HTR-8/SVneo (cell line): ENCODE measurements around the gene POU6F2.

Source experiments
- DNase-seq: peaks from one replicate; pipeline ENCODE4 v3.0.0; 2011; ENCODE audit warnings: low spot score, mixed read lengths; ENCODE audit not compliant: insufficient read length
- FAIRE-seq: peaks from 2 replicates; lab custom pipeline; 2011; peaks lifted over from hg19 to GRCh38; lab: Jason Lieb, UNC

The POU6F2 gene

GRCh38 chr7:39056153-39056552 is 78.4 kb downstream of the POU6F2 start:
- FAIRE-seq = no peak
- DNase-seq = no peak

GRCh38 chr7:39062811-39063210 is 85.1 kb downstream of the POU6F2 start:
- FAIRE-seq = no peak
- DNase-seq = no peak

GRCh38 chr7:39069031-39069430 is 91.3 kb downstream of the POU6F2 start:
- FAIRE-seq (no peak), DNase-seq (no peak)

DNA sequence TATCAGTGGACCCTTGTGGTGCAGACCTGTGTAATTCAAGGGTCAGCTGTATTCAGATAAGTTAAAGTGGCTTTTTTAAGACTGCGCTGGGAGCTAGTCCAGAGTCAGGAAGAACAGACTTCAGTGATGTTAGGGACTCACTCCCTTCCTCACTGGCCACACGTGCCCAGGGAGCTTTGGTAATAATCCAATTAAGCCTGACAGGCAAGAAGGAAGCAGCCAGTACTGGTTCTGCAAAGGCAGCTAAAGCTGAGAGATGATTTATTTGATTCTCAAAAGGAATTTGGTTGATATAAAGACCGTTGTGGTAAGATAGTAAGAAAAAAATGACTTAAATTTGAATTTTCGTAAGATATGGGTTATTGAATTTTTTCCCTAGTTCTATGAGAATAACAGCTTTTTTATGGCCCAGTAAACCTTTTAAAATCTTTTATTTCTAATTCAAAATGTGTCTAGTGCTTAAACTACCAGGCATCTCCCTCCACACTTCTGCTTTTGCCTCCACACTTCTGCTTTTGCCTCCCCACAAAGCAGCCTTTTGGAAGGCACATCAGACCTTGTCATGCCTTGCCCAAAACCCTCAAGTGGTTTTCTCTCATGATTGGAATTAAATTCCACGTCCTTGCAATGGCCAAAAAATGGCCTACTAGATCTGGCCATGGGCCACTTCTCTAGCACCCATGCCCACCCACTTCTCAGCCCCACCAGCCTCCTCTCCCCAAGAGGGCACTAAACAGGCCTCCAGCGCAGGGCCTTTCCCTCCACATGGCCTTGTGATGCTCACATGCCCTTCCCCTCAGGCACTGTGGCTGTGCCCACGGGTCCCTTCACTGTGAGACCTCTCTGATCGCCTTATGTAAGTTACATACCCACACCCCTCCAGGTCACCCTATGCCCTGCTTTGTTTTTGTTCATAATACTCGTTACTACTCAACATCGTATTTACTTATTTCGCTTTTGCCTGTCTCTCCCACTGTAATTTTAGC is 92.5 kb downstream of the POU6F2 start:
- DNase-seq = no peak
- FAIRE-seq = no peak

GRCh38 chr7:39071116-39071515 is 93.4 kb downstream of the POU6F2 start:
- no peak for FAIRE-seq
- no peak for DNase-seq

DNA sequence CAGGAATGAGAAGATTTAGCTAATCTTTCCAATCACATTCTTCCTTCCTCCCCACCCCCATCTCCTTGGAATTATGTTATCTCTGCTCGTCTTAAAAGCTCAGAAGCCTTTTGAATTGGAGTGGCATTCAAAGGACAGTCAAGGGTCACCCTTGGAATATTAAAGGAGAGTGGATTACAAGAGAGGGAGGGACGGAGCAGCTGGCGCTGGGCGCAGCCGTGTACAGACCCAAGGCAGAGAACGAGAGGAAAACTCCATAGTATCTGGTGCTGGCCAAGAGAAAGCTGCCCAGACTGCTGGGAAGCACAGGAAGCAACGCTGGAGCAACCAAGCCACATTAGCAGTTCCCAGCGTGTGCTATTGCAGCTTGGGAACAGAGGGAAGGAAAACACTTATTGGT is 95.7 kb downstream of the POU6F2 start:
- FAIRE-seq (no peak), DNase-seq (no peak)

- FAIRE-seq (no peak), DNase-seq (no peak)
Observed at GRCh38 chr7:39075210-39075609, 97.5 kb downstream of the POU6F2 start.

DNA sequence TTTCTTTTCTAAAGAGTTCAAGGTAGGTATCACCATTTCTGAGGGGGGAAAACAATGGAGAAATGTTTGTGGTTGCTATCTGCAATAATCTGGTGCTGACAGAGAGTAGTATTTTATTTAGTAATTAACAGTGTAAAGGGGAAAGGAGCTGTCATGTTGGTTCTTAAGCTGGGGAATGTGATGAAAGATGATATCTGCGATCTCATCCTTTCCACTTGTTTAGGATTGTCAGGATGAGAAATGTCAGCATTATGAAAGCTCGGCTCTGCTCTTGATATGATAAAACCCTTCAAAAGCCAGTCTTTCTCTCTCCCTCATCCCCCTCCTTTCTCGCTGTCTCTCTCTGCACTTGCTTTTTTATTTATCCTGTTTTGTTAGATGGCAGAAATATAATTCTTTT is 106.1 kb downstream of the POU6F2 start:
- DNase-seq (no peak), FAIRE-seq (no peak)

DNA sequence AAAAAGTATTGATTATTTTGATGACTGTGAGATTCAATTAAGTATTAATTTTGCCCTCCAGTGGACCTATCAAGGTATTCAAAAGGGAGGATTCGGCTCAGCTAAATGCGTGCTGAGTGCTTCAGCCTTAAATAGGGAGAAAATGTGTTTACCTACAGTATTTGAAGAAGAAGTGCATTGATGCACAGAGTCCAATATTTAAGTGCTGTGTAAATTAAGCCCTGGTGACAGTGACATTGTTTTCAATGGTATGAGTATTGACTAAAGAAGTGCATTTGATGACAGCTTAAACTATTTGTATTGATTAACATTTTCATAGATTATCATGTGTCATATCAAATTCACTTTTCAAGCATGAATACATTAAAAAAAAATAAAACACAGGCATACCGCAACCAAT is 106.6 kb downstream of the POU6F2 start:
- FAIRE-seq (no peak), DNase-seq (no peak)

DNA sequence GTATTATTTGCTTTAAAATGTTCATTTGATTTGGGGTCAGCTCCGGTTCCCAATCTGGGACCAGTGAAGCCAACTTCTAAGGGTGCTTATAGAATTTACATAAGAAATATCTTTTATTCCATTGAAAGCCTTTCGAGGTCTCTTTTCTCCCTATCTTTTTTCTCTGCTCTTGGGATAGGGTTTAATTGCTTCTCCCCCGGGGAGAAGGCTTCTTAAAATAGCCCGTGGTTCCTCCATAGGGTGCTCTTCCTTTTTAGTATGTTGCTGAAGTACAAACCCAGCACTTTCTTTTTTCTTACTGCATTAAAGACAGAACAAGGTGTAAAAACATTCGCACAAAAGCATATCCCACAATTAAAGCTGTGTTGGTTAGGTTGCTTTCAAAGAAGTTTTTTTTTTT is 107.5 kb downstream of the POU6F2 start:
- FAIRE-seq (no peak), DNase-seq (no peak)

DNA sequence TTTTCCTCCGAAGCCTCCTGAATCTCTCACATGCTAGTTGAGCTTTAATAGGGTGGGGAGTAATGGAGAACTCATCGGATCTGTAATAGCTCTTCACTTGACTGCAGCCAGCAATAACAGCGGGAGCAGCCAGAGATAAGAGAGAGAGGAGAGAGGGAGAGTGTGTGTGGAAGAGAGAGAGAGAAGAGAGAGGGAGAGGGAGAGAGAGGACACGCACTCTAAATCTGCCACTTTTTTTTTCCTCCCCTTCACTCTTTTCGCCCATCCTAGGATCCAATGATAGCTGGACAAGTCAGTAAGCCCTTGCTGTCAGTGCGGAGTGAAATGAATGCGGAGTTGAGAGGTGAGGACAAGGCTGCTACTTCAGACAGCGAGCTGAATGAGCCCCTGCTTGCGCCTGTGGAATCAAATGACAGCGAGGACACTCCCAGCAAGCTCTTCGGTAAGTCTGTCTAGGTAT is 107.9 kb downstream of the POU6F2 start:
- no peak for FAIRE-seq
- DNase-seq = no peak

GRCh38 chr7:39086638-39087360 is 109.1 kb downstream of the POU6F2 start:
- FAIRE-seq (no peak), DNase-seq (no peak)

- FAIRE-seq (no peak), DNase-seq (no peak)
Observed at GRCh38 chr7:39088730-39089593, 111.3 kb downstream of the POU6F2 start.

GRCh38 chr7:39091145-39091544 is 113.4 kb downstream of the POU6F2 start:
- no peak for FAIRE-seq
- no peak for DNase-seq

GRCh38 chr7:39091774-39092173 is 114.1 kb downstream of the POU6F2 start:
- FAIRE-seq = no peak
- DNase-seq = no peak

GRCh38 chr7:39094731-39095130 is 117.0 kb downstream of the POU6F2 start:
- no peak for FAIRE-seq

GRCh38 chr7:39095875-39096619 is 118.3 kb downstream of the POU6F2 start:
- DNase-seq = no peak
- no peak for FAIRE-seq

More at GRCh38 chr7:39094731-39095130, 117.0 kb downstream of the POU6F2 start:
- no peak for DNase-seq

- FAIRE-seq = no peak
- no peak for DNase-seq
Observed at GRCh38 chr7:39098506-39098905, 120.8 kb downstream of the POU6F2 start.

- no peak for DNase-seq
- no peak for FAIRE-seq
Observed at GRCh38 chr7:39099146-39099545, 121.4 kb downstream of the POU6F2 start.

GRCh38 chr7:39100270-39100669 is 122.6 kb downstream of the POU6F2 start:
- DNase-seq (no peak), FAIRE-seq (no peak)
